DND-41 (cell line): ENCODE data around the gene NIT2.

Source experiments
- EZH2 ChIP-seq: IDR thresholded peaks from 3 replicates; pipeline ENCODE4 v1.6.1; 2012; ENCODE audit warnings: borderline replicate concordance, low read depth, mild to moderate bottlenecking, moderate library complexity, low read length, inconsistent platforms; ENCODE audit not compliant: severe bottlenecking
- TF ChIP-seq, protein P1 (sequence below): IDR thresholded peaks from 2 replicates; pipeline ENCODE4 v1.5.1; 2012; ENCODE audit warnings: borderline replicate concordance, low read length, moderate library complexity, mild to moderate bottlenecking; ENCODE audit not compliant: poor library complexity, severe bottlenecking; ENCODE audit errors: extremely low read depth

DNA sequence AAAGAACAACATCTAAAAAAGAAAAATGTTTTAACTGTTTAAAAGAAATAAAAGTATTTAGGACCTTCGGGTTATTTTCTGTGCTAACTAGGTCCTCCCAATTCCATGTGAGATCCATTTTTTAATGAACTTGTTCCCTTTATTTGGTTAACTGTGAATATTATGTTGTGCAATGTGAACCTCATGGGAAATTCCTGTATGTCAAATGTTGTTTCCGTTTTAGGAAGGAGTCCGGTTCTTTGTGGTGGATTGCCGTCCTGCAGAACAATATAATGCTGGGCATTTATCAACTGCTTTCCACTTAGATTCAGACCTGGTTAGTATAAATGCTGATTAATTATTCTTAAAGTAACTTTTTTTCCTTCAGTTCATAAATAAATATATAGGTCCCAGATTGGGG is 35.5 kb upstream of the NIT2 start:
- TF ChIP-seq, protein P1, sequence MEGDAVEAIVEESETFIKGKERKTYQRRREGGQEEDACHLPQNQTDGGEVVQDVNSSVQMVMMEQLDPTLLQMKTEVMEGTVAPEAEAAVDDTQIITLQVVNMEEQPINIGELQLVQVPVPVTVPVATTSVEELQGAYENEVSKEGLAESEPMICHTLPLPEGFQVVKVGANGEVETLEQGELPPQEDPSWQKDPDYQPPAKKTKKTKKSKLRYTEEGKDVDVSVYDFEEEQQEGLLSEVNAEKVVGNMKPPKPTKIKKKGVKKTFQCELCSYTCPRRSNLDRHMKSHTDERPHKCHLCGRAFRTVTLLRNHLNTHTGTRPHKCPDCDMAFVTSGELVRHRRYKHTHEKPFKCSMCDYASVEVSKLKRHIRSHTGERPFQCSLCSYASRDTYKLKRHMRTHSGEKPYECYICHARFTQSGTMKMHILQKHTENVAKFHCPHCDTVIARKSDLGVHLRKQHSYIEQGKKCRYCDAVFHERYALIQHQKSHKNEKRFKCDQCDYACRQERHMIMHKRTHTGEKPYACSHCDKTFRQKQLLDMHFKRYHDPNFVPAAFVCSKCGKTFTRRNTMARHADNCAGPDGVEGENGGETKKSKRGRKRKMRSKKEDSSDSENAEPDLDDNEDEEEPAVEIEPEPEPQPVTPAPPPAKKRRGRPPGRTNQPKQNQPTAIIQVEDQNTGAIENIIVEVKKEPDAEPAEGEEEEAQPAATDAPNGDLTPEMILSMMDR, result no peak
- TF ChIP-seq EZH2, result no peak
